ENCODE results near the gene VAV1.

DNA sequence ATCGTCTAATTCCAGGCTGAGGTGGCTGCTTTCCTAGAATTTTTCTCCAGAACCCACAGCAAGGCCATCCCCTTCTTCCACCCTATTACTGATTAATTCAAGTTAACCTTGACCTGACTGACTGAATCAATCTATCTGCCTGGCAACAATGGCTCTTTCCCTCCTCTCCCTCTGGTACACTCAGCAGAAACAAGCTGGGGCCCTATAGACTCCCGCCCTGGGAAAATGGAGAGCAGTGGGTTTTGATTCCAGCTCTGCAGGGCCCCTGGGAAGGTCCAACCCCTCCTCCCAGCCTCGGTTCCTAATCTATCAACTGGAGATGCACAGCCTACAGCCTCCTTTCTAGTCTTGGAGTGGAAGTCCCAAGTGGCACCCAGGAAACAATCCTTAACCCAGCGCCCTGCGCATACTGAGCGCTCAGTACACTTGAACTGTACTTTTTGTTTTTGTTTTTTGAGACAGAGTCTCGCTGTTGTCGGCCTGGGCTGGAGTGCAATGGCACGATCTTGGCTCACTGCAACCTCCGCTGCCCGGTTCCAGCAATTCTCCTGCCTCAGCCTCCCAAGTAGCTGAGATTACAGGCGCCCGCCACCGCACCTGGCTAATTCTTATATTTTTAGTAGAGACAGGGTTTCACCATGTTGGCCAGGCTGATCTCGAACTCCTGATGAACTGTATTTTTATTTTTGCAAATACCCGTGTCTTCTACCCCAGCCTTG is 46.8 kb upstream of the VAV1 start:
- TF ChIP-seq ZNF473 (tag by site-specific recombination; IDR thresholded peaks at IDR 0.05) = no peak
- no peak for TF ChIP-seq ZBTB7A (tag by site-specific recombination; IDR thresholded peaks at IDR 0.05; ENCODE audit: low read depth)
- no peak for TF ChIP-seq ZNF24 (tag by site-specific recombination; IDR thresholded peaks at IDR 0.05)
- TF ChIP-seq, protein P1, sequence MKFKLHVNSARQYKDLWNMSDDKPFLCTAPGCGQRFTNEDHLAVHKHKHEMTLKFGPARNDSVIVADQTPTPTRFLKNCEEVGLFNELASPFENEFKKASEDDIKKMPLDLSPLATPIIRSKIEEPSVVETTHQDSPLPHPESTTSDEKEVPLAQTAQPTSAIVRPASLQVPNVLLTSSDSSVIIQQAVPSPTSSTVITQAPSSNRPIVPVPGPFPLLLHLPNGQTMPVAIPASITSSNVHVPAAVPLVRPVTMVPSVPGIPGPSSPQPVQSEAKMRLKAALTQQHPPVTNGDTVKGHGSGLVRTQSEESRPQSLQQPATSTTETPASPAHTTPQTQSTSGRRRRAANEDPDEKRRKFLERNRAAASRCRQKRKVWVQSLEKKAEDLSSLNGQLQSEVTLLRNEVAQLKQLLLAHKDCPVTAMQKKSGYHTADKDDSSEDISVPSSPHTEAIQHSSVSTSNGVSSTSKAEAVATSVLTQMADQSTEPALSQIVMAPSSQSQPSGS (tag by site-specific recombination; IDR thresholded peaks at IDR 0.05; ENCODE audit: low read depth) = no peak
- TF ChIP-seq ZNF324 (tag by site-specific recombination; IDR thresholded peaks at IDR 0.05) = no peak
- no peak for TF ChIP-seq ZNF76 (tag by site-specific recombination; IDR thresholded peaks at IDR 0.05; ENCODE audit: borderline replicate concordance, low read depth)
- TF ChIP-seq, protein P2, sequence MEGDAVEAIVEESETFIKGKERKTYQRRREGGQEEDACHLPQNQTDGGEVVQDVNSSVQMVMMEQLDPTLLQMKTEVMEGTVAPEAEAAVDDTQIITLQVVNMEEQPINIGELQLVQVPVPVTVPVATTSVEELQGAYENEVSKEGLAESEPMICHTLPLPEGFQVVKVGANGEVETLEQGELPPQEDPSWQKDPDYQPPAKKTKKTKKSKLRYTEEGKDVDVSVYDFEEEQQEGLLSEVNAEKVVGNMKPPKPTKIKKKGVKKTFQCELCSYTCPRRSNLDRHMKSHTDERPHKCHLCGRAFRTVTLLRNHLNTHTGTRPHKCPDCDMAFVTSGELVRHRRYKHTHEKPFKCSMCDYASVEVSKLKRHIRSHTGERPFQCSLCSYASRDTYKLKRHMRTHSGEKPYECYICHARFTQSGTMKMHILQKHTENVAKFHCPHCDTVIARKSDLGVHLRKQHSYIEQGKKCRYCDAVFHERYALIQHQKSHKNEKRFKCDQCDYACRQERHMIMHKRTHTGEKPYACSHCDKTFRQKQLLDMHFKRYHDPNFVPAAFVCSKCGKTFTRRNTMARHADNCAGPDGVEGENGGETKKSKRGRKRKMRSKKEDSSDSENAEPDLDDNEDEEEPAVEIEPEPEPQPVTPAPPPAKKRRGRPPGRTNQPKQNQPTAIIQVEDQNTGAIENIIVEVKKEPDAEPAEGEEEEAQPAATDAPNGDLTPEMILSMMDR (tag by site-specific recombination; IDR thresholded peaks at IDR 0.05) = no peak
- TF ChIP-seq HOXD13 (CRISPR knock-in tag; IDR thresholded peaks at IDR 0.05; ENCODE audit: borderline replicate concordance) = no peak
- no peak for TF ChIP-seq ZNF701 (tag by site-specific recombination; IDR thresholded peaks at IDR 0.05)
- TF ChIP-seq ZNF292 (tag by site-specific recombination; IDR thresholded peaks at IDR 0.05; ENCODE audit: borderline replicate concordance, low read depth) = no peak
- TF ChIP-seq MYNN (tag by site-specific recombination; IDR thresholded peaks at IDR 0.05; ENCODE audit: borderline replicate concordance) = no peak
- TF ChIP-seq GFI1B (tag by site-specific recombination; IDR thresholded peaks at IDR 0.05) = no peak

Data from HEK293 (cell line).